HG03025 (cell line): ENCODE measurements around the gene ARPIN.
"Not testable (repeated sequence)": the region's sequence is repeated elsewhere in the genome, so short reads cannot be mapped to it uniquely, and the experiment has no call there.

Source experiments
- ATAC-seq: cut with Tn5 transposase; IDR thresholded peaks from one replicate; pipeline ENCODE4 v1.9.1; 2021; ENCODE audit warnings: mild to moderate bottlenecking, moderate library complexity; ENCODE audit not compliant: unreplicated experiment, low FRiP score

The ARPIN gene

DNA sequence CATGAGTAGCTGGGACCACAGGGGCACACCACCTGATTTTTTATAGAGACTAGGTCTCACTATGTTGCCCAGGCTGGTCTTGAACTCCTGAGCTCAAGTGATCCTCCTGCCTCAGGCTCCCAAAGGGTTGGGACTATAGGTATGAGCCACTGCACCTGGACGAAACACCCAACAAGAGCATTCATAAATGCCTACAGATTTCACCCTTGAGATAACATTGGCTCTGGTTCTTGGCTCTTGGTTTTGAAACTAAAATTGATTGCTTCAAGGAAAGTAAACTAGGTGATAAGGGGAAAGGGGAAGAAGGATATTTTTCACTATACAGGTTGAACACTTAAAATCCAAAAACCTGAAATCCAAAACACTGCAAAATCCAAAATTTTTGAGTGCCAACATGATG lies 29.2 kb downstream of the ARPIN start:
- no peak for ATAC-seq

DNA sequence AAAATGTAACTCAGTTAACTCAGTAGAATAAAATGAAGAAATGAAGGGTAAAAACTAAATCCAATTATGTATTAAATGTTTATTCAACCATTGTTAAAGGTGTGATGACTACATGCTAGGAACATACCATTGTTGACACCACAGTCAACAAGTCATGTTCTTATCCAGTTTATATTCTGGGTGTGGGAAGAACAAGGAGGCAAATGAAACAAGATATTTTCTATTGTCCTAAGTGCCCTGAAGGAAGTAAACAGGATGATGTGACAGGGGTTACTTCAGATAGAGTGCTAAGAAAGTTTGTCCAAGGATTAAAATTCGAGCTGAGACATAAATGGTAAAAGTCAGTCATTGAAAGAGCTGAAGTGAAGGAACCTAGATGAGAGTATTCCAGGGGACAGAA lies 32.0 kb downstream of the ARPIN start:
- no peak for ATAC-seq

DNA sequence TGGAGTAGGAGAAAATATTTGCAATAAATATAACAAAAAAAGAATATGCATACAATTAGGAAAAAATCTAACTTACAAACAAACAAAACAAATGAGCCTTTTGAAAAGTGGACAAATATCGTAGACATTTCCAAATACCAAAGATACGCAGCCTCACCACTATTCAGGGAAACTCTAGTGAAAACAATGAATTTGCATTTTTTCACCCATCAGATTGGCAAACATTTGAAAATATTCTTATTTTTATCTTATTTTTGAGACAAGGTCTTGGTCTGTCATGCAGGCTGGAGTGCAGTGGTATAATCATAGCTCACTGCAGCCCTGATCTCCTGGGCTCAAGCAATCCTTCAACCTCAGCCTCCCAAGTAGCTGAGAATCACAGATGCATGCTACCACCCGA lies 34.4 kb downstream of the ARPIN start:
- ATAC-seq, result no peak

DNA sequence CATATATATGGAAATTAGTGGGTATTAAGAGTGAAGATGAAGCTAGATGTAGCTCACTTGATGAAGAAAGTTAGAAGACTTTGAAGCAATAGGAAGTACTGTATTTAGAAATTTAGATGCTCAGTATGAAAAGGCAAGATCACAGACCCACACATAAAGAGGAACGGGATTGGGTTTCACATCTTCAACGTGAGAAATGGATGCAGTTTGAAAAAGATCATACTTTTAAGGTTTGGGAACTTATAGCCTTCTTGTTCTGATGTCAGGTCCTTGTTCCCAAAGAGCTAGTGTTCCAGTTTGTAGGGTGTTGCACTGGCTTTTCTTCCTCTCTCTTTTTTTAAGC lies 35.7 kb downstream of the ARPIN start:
- ATAC-seq, result no peak

DNA sequence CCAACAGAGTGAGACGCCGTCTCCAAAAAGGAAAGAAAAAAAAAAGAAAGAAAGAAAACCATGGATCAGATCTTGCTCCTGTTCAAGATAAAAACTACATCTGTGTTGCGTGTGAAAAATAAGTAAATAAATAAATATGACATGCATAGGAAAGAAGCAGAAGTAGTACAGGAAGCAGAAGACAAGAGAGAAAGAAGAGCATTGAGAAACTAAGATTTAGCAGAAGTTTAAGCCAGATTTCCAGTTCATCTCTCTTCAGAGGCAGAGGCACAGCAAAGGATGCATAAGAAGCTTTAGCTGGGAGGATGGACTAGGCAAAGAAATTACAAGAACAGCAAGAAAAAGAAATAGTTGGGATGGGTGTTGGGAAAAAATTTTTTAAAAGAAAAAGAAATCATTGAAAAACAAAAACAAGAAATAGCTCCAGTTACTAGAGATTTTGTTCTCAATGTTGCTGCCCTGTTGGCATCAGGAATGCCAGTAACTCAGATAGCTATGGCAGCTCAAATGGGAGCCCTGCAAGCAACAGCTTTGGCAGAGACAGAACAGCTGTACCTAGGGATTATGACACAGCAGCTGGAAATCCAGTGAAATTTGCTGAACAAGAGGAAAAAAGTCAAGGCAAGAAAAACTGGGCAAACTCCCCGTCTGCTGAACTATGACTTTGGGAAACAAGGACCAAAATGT lies 36.2 kb downstream of the ARPIN start:
- no peak for ATAC-seq

DNA sequence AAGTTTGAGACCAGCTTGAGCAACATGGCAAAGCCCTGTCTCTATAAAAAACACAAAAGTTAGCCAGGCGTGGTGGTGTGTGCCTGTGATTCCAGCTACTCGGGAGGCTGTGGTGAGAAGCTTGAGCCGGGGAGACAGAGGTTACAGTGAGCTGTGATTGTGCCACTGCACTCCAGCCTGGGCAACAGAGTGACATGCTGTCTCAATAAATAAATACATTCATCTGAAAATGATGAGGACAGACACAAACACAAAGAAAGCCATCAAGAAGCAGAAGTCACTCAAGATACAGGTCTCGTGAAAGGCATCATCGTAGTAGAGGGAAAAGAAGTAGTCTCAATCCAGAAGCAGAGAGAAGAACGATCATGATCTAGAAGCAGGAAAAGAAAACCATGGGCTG lies 37.0 kb downstream of the ARPIN start:
- ATAC-seq, result no peak

DNA sequence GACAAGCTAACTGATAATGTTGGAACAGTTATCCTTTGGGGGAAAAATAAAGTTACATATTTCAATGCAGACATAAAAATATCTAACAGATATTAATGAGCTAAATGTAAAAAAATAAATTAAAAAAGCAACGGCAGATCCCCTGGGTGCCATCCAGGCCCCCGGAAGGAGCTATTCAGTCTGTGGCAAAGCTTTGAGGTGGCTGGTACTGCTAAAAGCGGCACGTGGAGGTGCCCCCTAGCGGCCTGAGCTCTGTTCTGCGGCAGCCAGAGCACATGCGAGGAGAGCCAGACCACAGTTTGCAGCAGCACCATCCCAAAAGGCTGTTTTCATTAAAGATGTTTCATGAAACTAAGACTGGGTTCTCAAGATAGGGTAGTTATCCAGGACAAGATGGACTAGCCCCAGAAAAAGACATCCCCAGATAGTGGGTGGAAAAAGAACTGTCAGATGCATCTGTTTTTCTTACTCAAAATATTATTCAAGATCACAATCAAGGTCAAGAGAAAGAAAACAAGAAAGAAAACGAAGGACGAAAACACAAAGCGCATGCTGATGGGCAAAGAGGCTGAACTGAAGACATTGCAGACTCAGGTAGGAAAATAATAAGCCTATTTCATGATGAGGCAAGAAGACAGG lies 37.7 kb downstream of the ARPIN start:
- ATAC-seq, result no peak

DNA sequence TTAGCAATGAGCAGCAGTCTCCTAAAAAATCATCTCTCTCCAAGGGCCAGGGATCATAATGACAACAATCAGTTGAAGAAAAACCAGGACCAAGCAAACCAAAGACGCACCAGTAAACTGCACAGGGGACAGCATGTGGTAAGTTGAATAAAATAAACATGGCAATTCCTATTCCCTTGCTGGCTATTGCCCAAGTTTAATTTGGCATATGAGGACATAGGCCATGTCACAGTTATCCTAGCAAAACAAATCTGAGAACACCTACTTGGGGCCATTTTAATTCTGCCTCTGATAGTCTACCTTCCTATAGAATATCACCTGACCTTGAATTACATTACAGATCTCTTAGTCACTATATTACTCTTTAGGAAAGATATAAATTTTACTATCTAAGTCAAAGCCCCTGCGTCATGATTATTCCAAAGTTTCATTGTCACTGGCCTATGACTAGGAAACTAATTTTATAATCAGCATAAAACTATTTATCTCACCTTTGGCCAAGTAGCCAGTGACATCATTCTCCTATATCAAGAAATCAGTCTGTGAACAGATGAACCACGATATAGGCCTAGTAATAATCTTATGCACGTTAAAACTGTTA lies 42.0 kb downstream of the ARPIN start:
- no peak for ATAC-seq

DNA sequence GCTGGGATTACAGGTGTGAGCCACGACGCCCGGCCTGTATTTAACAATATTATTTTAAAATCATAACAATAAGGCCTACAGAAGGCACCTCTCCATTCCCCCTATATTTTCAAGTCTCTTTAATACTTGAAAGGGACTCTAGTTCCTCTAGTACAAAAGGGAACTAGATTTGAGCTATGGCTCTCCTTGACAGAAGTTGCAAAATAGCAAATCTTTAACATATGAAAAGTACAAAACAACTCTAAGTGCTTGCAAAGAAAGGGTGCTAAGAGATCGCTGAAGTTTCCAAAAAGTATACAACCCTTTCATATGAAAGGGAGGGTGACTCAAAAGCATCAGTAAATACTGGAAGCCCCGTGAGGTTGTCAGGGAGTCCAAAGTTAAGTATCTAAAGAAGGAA lies 42.7 kb downstream of the ARPIN start:
- no peak for ATAC-seq

DNA sequence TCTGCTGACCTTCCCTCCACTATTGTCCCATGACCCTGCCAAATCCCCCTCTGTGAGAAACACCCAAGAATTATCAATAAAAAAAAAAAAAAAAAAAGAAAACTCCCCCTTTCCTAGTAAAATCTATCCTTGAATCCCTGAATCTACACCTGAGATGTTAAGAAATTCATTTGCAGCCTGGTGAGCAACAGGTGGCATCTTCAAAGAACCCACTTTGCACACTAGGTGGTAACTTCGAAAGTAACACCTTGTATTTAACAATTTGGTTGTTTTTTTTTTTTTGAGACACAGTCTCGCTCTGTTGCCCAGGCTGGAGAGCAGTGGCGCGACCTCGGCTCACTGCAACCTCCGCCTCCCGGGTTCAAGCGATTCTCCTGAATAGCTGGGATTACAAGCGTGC lies 43.3 kb downstream of the ARPIN start:
- ATAC-seq, result not testable (repeated sequence)

DNA sequence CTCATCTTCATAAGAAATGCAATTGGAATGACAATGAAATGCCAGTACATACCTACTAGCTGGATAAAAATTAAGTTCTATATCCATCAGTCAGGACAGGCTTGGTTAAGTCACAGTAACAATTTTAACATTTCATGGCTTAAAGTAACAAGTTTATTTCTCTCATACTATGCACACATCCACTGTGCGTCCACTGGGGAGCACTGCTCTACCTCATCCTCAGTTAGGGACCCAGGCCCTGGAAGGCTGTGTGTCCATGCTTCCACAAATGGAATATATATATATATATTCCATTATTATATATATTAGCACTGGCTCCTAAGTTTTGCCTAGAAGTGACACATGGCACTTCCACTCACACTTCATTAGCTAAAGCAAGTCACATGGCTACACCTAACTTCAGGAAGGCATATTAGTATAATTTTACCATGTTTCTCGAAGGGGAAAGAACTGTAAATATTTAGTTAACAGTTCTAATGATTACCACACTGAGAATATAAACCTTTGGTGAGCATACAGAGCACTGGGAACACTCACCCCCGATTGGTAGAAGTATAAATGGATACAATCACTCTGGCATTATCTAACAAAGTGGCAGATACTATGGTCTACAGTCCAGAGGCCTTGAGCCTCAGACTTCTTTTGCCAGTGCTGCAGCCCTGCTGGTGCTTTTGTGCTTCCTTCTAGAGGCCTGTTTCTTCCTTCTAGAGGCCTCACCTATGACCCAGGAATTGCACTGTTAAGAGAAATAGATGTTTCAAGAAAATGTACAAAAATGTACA lies 47.6 kb downstream of the ARPIN start:
- no peak for ATAC-seq

DNA sequence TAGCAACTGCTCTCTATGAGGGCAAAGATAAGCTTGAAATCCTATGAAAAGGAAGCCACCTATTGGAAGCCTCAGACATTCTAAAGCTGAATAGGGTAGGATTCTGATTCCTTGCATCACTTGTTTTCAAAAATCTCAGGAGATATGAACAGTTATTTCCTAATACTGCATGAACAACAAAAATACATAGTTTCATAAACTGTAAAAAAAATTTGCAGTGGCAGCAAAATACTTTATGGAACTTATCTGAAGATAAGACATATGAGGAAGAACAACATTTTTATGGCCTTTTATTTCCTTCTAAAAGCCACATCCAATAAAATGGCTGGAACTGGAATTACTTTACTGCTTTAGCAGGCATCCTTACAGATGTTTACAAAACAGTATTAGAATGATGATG lies 48.8 kb downstream of the ARPIN start:
- ATAC-seq, result no peak

DNA sequence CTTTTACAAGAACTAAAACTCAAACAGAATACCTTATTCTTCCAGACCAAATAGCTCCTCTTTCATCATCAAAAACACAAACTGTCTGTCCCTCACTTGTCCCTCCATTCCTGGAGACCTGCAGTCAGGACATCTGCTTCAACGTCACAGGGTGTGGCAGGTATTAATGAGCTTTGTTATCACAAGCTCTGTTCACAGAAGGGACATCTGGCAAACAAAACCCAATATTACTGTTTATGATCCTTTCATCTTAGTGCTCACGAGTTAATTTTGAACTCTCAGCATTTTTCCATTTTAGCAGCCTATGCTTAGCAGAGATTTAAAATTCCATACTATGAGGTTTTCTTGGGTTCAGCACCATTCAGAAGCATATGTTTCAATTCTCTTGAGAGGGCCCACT lies 51.9 kb downstream of the ARPIN start:
- ATAC-seq, result no peak

DNA sequence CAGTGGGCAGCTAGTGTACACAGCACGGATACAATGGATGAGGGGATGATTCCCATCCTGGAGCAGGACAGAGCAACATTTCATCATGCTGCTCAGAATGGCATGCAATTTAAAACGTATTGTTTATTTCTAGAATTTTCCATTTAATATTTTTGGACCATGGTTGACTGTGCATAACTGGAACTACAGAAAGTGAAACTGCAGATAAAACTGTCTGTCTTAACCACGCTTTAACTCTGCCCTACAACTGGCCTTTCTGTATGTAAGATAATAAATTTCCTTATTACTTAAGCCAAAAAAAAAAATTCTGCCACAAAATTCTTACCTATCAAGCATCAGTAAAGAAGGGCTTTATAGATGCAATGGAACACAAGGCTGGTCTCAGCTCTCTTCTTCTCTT lies 52.3 kb downstream of the ARPIN start:
- ATAC-seq, result no peak

DNA sequence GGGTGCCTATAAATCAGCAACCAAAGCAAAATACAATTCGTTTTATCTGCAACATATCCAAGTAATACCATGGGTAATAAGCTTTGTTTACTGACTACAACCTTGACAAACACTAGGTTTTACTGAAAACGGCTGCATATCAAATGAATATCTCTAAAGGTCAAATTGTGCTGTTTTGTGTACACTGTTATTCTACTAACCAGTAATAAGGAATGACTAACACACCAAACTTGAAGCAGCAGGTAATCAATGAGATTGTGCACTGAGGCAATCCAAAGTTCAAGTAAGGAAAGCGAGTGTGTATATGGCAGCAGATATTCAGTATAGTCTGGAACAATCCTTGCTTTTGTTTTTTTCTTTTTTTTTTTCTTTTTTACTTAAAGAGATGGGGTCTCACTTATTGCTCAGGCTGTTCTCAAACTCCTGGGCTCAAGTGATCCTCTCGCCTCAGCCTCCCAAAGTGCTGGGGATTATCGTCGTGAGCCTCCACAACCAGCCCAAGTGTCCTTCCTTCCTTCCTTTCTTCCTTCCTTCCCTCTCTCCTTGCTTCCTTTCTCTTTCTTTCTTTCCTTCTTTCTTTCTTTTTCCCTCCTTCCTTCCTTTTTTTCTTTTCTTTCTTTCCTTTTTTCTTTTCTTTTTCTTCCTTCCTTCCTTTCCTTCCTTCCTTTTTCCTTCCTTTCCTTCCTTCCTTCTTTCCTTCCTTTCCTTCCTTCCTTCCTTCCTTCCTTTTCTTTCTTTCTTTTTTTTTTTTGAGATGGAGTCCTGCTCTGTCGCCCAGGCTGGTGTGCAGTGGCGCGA lies 53.9 kb downstream of the ARPIN start:
- no peak for ATAC-seq

DNA sequence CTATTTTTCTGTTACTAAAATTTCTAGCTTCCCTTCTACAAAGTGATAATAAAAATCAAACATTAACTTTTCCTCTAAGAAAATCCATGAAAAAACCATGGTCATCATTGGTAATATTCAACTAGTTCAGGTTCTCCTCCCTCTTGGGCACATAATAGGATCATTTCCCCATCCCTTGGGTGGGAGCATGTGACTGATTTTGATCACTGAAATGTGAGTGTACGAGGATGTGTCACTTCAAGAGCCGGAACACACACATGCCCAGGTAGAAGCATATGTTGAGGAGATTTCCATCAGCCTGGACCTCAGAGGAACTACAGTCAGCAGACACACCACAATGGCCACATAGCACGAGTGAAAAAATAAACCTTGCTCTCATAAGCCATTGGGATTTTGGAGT lies 55.1 kb downstream of the ARPIN start:
- ATAC-seq, result no peak

DNA sequence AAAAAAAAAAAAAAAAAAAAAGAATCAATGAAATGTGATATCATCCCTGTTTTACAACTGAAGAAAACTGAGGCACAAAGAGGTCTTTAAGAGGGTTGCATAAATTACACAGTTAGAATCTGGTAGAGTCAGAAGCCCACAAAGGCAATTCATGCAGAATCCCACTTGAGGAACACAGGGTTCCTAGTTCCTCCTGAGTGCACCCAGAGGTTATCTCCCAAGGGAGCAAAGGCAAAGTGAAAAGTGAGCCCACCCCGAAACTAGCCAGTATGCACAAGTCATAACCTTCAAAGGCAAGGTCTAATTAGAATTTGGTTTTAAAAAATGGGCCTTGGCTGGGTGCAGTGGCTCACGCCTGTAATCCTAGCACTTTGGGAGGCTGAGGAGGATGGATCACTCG lies 56.8 kb downstream of the ARPIN start:
- ATAC-seq, result no peak

DNA sequence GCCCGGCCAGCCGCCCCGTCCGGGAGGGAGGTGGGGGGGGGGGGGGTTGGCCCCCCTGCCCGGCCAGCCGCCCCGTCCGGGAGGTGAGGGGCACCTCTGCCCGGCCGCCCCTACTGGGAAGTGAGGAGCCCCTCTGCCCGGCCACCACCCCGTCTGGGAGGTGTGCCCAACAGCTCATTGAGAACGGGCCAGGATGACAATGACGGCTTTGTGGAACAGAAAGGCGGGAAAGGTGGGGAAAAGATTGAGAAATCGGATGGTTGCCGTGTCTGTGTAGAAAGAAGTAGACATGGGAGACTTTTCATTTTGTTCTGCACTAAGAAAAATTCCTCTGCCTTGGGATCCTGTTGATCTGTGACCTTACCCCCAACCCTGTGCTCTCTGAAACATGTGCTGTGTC lies 57.9 kb downstream of the ARPIN start:
- not testable (repeated sequence) for ATAC-seq

DNA sequence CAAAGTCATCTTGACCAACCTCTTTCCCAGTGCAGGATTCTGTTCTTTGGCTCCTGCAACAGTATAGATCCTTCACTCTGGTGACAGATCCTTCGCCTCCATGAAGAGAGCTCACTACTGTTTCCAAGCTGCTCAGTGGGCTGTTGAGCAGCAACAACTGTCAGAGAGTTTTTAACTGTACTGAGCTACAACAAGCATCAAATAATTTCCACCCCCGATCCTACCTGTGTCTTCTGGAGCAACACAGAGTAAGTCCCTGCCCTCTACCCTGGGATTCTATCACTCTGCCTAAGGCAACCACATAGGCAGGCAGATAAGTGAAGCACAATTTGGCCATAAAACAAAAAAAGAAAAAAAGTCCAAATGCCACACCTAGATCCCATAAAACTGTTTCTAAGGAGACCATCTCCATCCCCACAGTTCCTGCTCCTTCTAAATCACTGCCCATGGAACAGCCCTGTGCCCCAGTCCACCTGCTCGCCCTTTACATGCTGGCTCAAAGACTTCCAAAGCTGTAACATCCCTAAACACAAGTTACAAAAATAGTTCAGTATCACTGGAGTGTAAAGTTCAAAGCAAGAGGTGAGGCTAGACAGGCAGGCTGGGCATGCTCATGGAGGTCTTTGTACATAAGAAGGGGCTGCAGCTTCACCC lies 60.3 kb downstream of the ARPIN start:
- ATAC-seq, result no peak

DNA sequence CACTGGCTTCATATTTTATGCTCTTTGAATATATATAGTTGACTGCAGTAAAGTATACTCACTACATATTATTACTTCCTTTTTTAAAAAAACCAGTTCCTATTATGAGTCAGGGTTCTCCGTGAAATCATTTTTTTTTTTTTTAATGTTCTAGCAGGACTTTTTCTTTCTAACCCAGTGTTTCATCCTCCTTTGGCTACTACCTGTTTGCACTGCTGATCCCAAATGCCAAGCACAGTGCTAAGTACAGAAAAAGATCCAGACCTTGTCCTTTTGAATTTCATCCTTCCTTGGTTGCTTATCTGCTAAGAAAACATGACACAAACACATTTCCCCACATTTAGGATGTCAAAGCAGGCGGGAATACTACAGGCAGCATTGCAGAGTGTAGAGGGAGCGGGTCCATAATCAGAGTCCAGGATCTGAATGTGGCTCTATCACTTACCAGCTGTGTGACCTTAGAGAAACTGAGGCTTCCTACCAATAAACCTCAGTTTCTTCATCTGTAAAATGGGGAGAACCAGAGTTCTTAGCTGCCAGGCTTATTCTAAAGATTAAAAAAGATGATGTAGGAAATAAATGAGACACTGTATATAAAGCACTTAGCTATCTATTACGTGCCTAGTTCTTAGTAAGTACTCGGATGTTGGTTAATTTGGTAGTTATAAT lies 60.9 kb downstream of the ARPIN start:
- ATAC-seq, result no peak
